ENCODE measurements around the gene TRPM3.

GRCh38 chr9:70542311-70542931, 579.0 kb downstream of the TRPM3 start:
- TF ChIP-seq EZH2 (IDR thresholded peaks at IDR 0.05; ENCODE audit: low read depth): no peak
- no peak for TF ChIP-seq CTCF (conservative IDR thresholded peaks at IDR 0.05)
